H9 (cell line): ENCODE data around the gene TMEFF2. TPM values are rescaled to one million over a fixed set of nuclear protein-coding genes. Genes with fewer than 3 reads are reported as not detected.

Experiments used
- DNase-seq: peaks from one replicate; pipeline ENCODE4 v3.0.0-alpha.2; 2017
- H2AFZ ChIP-seq: one replicate; pipeline ENCODE4 v1.6.1; 2013; ENCODE audit warnings: mild to moderate bottlenecking, low read length, control low read depth, moderate library complexity
- H2AK5ac ChIP-seq: 2 replicates; pipeline ENCODE4 v1.6.1; 2013; ENCODE audit warnings: low read length, control low read depth, mixed read lengths; ENCODE audit not compliant: insufficient read length
- H2BK120ac ChIP-seq: one replicate; pipeline ENCODE4 v1.6.1; 2013; ENCODE audit warnings: low read depth, mild to moderate bottlenecking, low read length, control low read depth, inconsistent platforms; ENCODE audit not compliant: poor library complexity, severe bottlenecking
- H2BK12ac ChIP-seq: 2 replicates; pipeline ENCODE4 v1.6.1; 2013; ENCODE audit warnings: low read length, control low read depth, mixed read lengths, low read depth; ENCODE audit not compliant: insufficient read length
- H2BK15ac ChIP-seq: 2 replicates; pipeline ENCODE4 v1.6.1; 2013; ENCODE audit warnings: low read depth, low read length, control low read depth
- H2BK20ac ChIP-seq: one replicate; pipeline ENCODE4 v1.6.1; 2013; ENCODE audit warnings: low read depth, mild to moderate bottlenecking, low read length, control low read depth, inconsistent platforms; ENCODE audit not compliant: poor library complexity, severe bottlenecking
- H2BK5ac ChIP-seq: 2 replicates; pipeline ENCODE4 v1.6.1; 2013; ENCODE audit warnings: low read length, control low read depth, mixed read lengths; ENCODE audit not compliant: insufficient read length
- H3K14ac ChIP-seq: 2 replicates; pipeline ENCODE4 v1.6.1; 2013; ENCODE audit warnings: low read length, control low read depth; ENCODE audit not compliant: insufficient read depth
- H3K18ac ChIP-seq: 2 replicates; pipeline ENCODE4 v1.6.1; 2013; ENCODE audit warnings: low read depth, mild to moderate bottlenecking, mixed read lengths, low read length, control low read depth; ENCODE audit not compliant: insufficient read length
- H3K23ac ChIP-seq: 2 replicates; pipeline ENCODE4 v1.6.1; 2013; ENCODE audit warnings: low read length, control low read depth, mixed read lengths, low read depth; ENCODE audit not compliant: insufficient read length
- H3K23me2 ChIP-seq: 2 replicates; pipeline ENCODE4 v1.6.1; 2013; ENCODE audit warnings: low read depth, mild to moderate bottlenecking, mixed read lengths, low read length, control low read depth; ENCODE audit not compliant: insufficient read length, poor library complexity, severe bottlenecking
- H3K27ac ChIP-seq: 2 replicates; pipeline ENCODE4 v1.5.1; 2013; ENCODE audit warnings: low read length, control low read depth, mixed read lengths, low read depth; ENCODE audit not compliant: insufficient read length
- H3K27me3 ChIP-seq: 2 replicates; pipeline ENCODE4 v1.6.1; 2013; ENCODE audit warnings: low read length, control low read depth, inconsistent platforms; ENCODE audit not compliant: insufficient read depth
- H3K4ac ChIP-seq: 2 replicates; pipeline ENCODE4 v1.6.1; 2013; ENCODE audit warnings: low read depth, mild to moderate bottlenecking, control low read depth, inconsistent platforms, low read length, moderate library complexity
- H3K4me1 ChIP-seq: 2 replicates; pipeline ENCODE4 v1.6.1; 2013; ENCODE audit warnings: low read length, control low read depth, inconsistent platforms; ENCODE audit not compliant: insufficient read depth
- H3K4me2 ChIP-seq: 2 replicates; pipeline ENCODE4 v1.6.1; 2013; ENCODE audit warnings: low read length, control low read depth, mixed read lengths; ENCODE audit not compliant: insufficient read length, insufficient read depth
- H3K56ac ChIP-seq: 2 replicates; pipeline ENCODE4 v1.6.1; 2013; ENCODE audit warnings: low read depth, mild to moderate bottlenecking, mixed read lengths, low read length, control low read depth; ENCODE audit not compliant: insufficient read length
- H3K79me1 ChIP-seq: 2 replicates; pipeline ENCODE4 v1.6.1; 2013; ENCODE audit warnings: low read depth, mild to moderate bottlenecking, moderate library complexity, low read length, control low read depth, inconsistent platforms; ENCODE audit not compliant: insufficient read depth, poor library complexity, severe bottlenecking
- H3K79me2 ChIP-seq: 2 replicates; pipeline ENCODE4 v1.6.1; 2013; ENCODE audit warnings: low read length, control low read depth, inconsistent platforms; ENCODE audit not compliant: insufficient read depth
- H3K9ac ChIP-seq: 2 replicates; pipeline ENCODE4 v1.6.1; 2013; ENCODE audit warnings: low read length, control low read depth, mixed read lengths; ENCODE audit not compliant: insufficient read length; ENCODE audit errors: extremely low read depth
- H3K9me3 ChIP-seq: one replicate; pipeline ENCODE4 v1.6.1; 2013; ENCODE audit warnings: low read depth, low read length, inconsistent platforms; ENCODE audit not compliant: control insufficient read depth
- H3T11ph ChIP-seq: one replicate; pipeline ENCODE4 v1.6.1; 2013; ENCODE audit warnings: mild to moderate bottlenecking, low read length, control low read depth, inconsistent platforms
- H4K20me1 ChIP-seq: one replicate; pipeline ENCODE4 v1.6.1; 2013; ENCODE audit not compliant: control insufficient read depth, insufficient read length, insufficient read depth
- H4K5ac ChIP-seq: 2 replicates; pipeline ENCODE4 v1.6.1; 2013; ENCODE audit warnings: low read depth, mild to moderate bottlenecking, mixed read lengths, low read length, control low read depth; ENCODE audit not compliant: insufficient read length
- H4K8ac ChIP-seq: replicated peaks from 2 replicates; pipeline ENCODE4 v1.6.1; 2013; ENCODE audit warnings: low read length, control low read depth, mixed read lengths, low read depth; ENCODE audit not compliant: insufficient read length
- H4K91ac ChIP-seq: 2 replicates; pipeline ENCODE4 v1.6.1; 2013; ENCODE audit warnings: low read depth, mild to moderate bottlenecking, moderate library complexity, mixed read lengths, low read length, control low read depth; ENCODE audit not compliant: insufficient read length
- H3K27ac Mint-ChIP-seq, 3 experiments: 2 replicates in 2 of 3; 3 replicates in 1 of 3; pipeline ENCODE4 v1.8.0; 2020 to 2021; ENCODE audit warnings: mixed read lengths in 3 of 3, mild to moderate bottlenecking in 1 of 3, moderate library complexity in 1 of 3
- H3K27me3 Mint-ChIP-seq: 2 replicates; pipeline ENCODE4 v1.8.0; 2021; ENCODE audit warnings: low read depth, mild to moderate bottlenecking, moderate library complexity, mixed read lengths
- H3K36me3 Mint-ChIP-seq, 3 experiments: 2 replicates in 2 of 3; 3 replicates in 1 of 3; pipeline ENCODE4 v1.8.0; 2020 to 2021; ENCODE audit warnings: low read depth in 3 of 3, mixed read lengths in 3 of 3; ENCODE audit not compliant: insufficient read depth in 1 of 3
- H3K4me1 Mint-ChIP-seq, 2 experiments: 2 replicates each; pipeline ENCODE4 v1.8.0; 2020; ENCODE audit warnings: mixed read lengths in 2 of 2
- H3K4me3 Mint-ChIP-seq, 2 experiments: 2 replicates in 1 of 2; 3 replicates in 1 of 2; pipeline ENCODE4 v1.8.0; 2020 to 2021; ENCODE audit warnings: mild to moderate bottlenecking in 2 of 2, mixed read lengths in 2 of 2, moderate library complexity in 1 of 2
- H3K9me3 Mint-ChIP-seq, 2 experiments: 2 replicates in 1 of 2; 3 replicates in 1 of 2; pipeline ENCODE4 v1.8.0; 2020; ENCODE audit warnings: mild to moderate bottlenecking in 2 of 2, mixed read lengths in 2 of 2, moderate library complexity in 1 of 2
- total RNA-seq: library from RNA; stranded (reverse); gene quantifications from 2 replicates; pipeline ENCODE4 v1.2.1, GENCODE V29; 2021
- TF ChIP-seq, protein P1 (sequence below): fragments of 200-600 bp; sonication (generic); conservative IDR thresholded peaks from 3 replicates; pipeline ENCODE4 v1.8.0; 2021; ENCODE audit warnings: antibody characterized with exemption, mild to moderate bottlenecking

Gene TMEFF2
- total RNA-seq, 1 experiment from 2014 or later: 0.39 TPM

DNA sequence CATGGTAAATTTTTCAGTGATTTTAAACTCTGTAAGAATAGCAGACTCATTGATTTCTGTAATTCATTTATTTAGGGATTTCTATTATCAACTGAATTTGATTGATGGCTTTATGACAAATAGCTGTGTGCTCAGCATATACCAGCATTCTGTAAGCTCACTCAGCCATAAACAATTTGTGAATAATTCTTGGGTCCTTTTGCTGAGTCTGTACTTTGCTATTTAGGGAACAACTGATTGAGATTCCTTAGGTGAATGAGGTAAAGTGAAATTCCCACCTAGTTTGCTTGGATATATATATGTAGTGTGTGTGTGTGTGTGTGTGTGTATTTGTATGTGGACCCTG, 271.1 kb downstream of the TMEFF2 start:
- Histone ChIP-seq H3K4ac (no peak overlapping the region), H3K4me2 (no peak overlapping the region), H3K18ac (no peak overlapping the region), H3K4me1 (peaks cover 8% of the 10 kb centered on the region; the same call in 1 of the 2 replicates), H2AFZ (no peak overlapping the region), H2BK20ac (no peak overlapping the region), H2BK15ac (no peak overlapping the region), H2BK120ac (no peak overlapping the region), H3T11ph (no peak overlapping the region), H3K27ac (no peak overlapping the region), H3K79me1 (no peaks in the 10 kb centered on the region), H4K20me1 (no peaks in the 10 kb centered on the region), H3K14ac (no peak overlapping the region), H3K27me3 (no peaks in the 10 kb centered on the region), H2BK5ac (no peak overlapping the region), H3K23me2 (no peaks in the 10 kb centered on the region), H4K5ac (no peak overlapping the region), H3K23ac (no peak overlapping the region), H3K79me2 (no peaks in the 10 kb centered on the region), H2AK5ac (no peak overlapping the region), H3K9me3 (no peaks in the 10 kb centered on the region), H4K91ac (no peak overlapping the region), H3K56ac (no peak overlapping the region), H2BK12ac (no peak overlapping the region), H3K9ac (no peak overlapping the region), H4K8ac (no peak overlapping the region)
- no peak overlapping the region for H3K27ac Mint-ChIP-seq
- TF ChIP-seq, protein P1, sequence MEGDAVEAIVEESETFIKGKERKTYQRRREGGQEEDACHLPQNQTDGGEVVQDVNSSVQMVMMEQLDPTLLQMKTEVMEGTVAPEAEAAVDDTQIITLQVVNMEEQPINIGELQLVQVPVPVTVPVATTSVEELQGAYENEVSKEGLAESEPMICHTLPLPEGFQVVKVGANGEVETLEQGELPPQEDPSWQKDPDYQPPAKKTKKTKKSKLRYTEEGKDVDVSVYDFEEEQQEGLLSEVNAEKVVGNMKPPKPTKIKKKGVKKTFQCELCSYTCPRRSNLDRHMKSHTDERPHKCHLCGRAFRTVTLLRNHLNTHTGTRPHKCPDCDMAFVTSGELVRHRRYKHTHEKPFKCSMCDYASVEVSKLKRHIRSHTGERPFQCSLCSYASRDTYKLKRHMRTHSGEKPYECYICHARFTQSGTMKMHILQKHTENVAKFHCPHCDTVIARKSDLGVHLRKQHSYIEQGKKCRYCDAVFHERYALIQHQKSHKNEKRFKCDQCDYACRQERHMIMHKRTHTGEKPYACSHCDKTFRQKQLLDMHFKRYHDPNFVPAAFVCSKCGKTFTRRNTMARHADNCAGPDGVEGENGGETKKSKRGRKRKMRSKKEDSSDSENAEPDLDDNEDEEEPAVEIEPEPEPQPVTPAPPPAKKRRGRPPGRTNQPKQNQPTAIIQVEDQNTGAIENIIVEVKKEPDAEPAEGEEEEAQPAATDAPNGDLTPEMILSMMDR: no peak
- no peak overlapping the region for H3K4me3 Mint-ChIP-seq
- peaks cover 21 to 22% of the 10 kb centered on the region in 2 experiments for H3K4me1 Mint-ChIP-seq
- no peak for DNase-seq
- no peaks in the 10 kb centered on the region for H3K27me3 Mint-ChIP-seq
- H3K36me3 Mint-ChIP-seq: peaks cover 2 to 10% (median 4%) of the 10 kb centered on the region in 3 experiments; a peak in 3 of 7 replicates
- H3K9me3 Mint-ChIP-seq: peaks cover 0 to 4% of the 10 kb centered on the region in 2 experiments; a peak in 3 of 5 replicates
